Measurements from ENCODE around the gene ADORA2A.

Gene ADORA2A

GRCh38 chr22:24394254-24394653 is 33.1 kb upstream of the ADORA2A start:
- no peak for TF ChIP-seq SIN3A (IDR thresholded peaks at IDR 0.05; ENCODE audit: borderline replicate concordance, insufficient read depth, low read length)
- no peak for TF ChIP-seq TAF1 (IDR thresholded peaks at IDR 0.05; ENCODE audit: borderline replicate concordance, insufficient read depth, low read length)
- TF ChIP-seq REST (IDR thresholded peaks at IDR 0.05; ENCODE audit: insufficient read depth in 1 of 2, low read depth in 2 of 2, low read length in 2 of 2), result no peak
- no peak for TF ChIP-seq POLR2AphosphoS5 (IDR thresholded peaks at IDR 0.05; ENCODE audit: low read depth, low read length)
- no peak for TF ChIP-seq FOXP2 (optimal IDR thresholded peaks at IDR 0.05; ENCODE audit: borderline replicate concordance, extremely low read depth, extremely low read length, insufficient read depth)

GRCh38 chr22:24398409-24398808 is 29.0 kb upstream of the ADORA2A start:
- no peak for TF ChIP-seq FOXP2 (optimal IDR thresholded peaks at IDR 0.05; ENCODE audit: borderline replicate concordance, extremely low read depth, extremely low read length, insufficient read depth)
- no peak for TF ChIP-seq TAF1 (IDR thresholded peaks at IDR 0.05; ENCODE audit: borderline replicate concordance, insufficient read depth, low read length)
- TF ChIP-seq SIN3A (IDR thresholded peaks at IDR 0.05; ENCODE audit: borderline replicate concordance, insufficient read depth, low read length), result no peak
- TF ChIP-seq REST (IDR thresholded peaks at IDR 0.05; ENCODE audit: insufficient read depth in 1 of 2, low read depth in 2 of 2, low read length in 2 of 2), result no peak
- TF ChIP-seq POLR2AphosphoS5 (IDR thresholded peaks at IDR 0.05; ENCODE audit: low read depth, low read length), result no peak

- TF ChIP-seq REST (IDR thresholded peaks at IDR 0.05; ENCODE audit: insufficient read depth in 1 of 2, low read depth in 2 of 2, low read length in 2 of 2) (no peak), POLR2AphosphoS5 (IDR thresholded peaks at IDR 0.05; ENCODE audit: low read depth, low read length) (no peak), TAF1 (IDR thresholded peaks at IDR 0.05; ENCODE audit: borderline replicate concordance, insufficient read depth, low read length) (no peak), FOXP2 (optimal IDR thresholded peaks at IDR 0.05; ENCODE audit: borderline replicate concordance, extremely low read depth, extremely low read length, insufficient read depth) (no peak), SIN3A (IDR thresholded peaks at IDR 0.05; ENCODE audit: borderline replicate concordance, insufficient read depth, low read length) (no peak)
Observed at GRCh38 chr22:24400034-24400725, 27.2 kb upstream of the ADORA2A start.

DNA sequence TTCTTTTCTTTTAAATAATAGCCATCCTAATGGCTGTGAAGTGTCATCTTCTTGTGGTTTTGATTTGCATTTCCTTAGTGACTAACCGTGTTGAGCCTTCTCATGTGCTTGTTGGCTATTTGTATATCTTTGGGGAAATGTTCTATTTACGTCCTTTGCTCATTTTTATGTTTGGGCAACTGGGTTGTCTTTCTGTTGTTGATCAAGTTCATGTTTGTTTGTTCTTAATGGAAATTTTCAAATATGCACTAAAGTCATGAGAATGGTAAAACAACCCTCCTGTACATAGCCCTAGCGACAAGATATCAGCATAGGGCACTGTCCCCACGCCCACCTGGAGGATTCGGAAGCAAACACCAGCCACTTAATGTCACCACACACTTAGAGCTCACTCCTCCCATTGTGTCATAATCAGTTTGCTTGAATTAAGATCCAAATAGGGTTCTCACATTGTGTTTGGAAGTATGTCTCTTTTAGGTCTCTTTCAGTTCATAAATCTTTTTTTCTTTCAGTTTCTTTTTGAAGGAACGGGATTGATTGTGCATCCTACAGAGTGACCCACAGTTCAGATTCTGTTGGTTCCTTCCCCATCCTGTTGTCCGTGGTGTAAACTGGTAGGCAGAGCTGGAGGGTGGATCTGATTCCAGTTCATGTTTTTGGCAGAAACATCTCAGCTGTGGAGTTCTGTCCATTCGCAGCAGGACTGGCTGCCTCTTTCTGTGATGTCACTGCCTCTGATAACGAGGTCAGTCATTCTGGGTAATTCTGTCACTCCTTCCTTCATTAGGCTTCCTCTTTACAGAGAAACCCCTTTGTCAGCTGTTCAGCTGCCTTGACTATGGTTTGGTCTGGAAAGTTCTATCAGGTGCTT is 26.4 kb upstream of the ADORA2A start:
- no peak for TF ChIP-seq SIN3A (IDR thresholded peaks at IDR 0.05; ENCODE audit: borderline replicate concordance, insufficient read depth, low read length)
- no peak for TF ChIP-seq FOXP2 (optimal IDR thresholded peaks at IDR 0.05; ENCODE audit: borderline replicate concordance, extremely low read depth, extremely low read length, insufficient read depth)
- no peak for TF ChIP-seq REST (IDR thresholded peaks at IDR 0.05; ENCODE audit: insufficient read depth in 1 of 2, low read depth in 2 of 2, low read length in 2 of 2)

All from PFSK-1 (cell line).